SU-DHL-6 (cell line): Measurements from ENCODE around the gene PGAP6.

ENCODE experiments used
- CTCF ChIP-seq: fragments of 200-600 bp; sonication (generic); IDR thresholded peaks from one replicate; pipeline ENCODE4 v1.5.1; 2017; ENCODE audit warnings: antibody characterized with exemption, mild to moderate bottlenecking, low read length, moderate library complexity; ENCODE audit not compliant: insufficient read depth, poor library complexity, severe bottlenecking
- EZH2phosphoT487 ChIP-seq: fragments of 200-600 bp; sonication (generic), shearing (Covaris generic); conservative IDR thresholded peaks from 2 replicates; pipeline ENCODE4 v1.6.1; 2018; ENCODE audit warnings: mild to moderate bottlenecking, antibody characterized with exemption, low read length, moderate library complexity, mixed read lengths

- TF ChIP-seq CTCF (peak; percentile 62), EZH2phosphoT487 (no peak)
These were observed 19.7 kb downstream of the PGAP6 start for GRCh38 chr16:361872-362701.
